DMS153 (cell line): ENCODE results near the gene RNF213.

ENCODE experiments used
- DNase-seq: peaks from one replicate; lab custom pipeline; 2025; lab: John Stamatoyannopoulos, UW

Gene RNF213

DNA sequence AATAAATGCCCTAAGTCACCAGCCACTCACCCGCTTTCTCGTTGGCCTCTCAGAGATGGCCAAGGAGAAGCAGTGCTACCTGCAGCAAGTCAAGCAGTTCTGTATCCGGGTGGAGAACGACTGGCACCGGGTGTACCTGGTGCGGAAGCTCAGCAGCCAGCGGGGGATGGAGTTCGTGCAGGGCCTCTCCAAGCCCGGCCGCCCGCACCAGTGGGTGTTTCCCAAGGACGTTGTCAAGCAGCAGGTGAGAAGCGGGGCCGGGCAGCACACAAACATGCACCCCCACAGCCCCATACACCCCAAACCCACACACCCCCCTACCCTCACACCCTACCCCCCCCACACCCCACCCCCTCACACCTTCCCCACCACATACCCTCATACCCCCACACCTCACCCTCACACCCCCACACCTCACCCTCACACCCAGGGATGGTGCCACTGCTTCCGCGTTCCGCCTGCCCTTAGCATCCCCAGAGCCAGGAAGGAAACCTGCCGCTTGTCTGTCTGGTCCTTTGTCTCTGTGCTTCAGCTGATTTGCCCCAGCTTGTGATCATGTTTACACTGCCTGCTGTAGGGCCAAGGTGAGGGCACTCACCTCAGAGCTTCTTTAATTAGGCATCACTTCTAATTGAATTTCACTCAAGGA, 112.4 kb downstream of the RNF213 start:
- no peak for DNase-seq

DNA sequence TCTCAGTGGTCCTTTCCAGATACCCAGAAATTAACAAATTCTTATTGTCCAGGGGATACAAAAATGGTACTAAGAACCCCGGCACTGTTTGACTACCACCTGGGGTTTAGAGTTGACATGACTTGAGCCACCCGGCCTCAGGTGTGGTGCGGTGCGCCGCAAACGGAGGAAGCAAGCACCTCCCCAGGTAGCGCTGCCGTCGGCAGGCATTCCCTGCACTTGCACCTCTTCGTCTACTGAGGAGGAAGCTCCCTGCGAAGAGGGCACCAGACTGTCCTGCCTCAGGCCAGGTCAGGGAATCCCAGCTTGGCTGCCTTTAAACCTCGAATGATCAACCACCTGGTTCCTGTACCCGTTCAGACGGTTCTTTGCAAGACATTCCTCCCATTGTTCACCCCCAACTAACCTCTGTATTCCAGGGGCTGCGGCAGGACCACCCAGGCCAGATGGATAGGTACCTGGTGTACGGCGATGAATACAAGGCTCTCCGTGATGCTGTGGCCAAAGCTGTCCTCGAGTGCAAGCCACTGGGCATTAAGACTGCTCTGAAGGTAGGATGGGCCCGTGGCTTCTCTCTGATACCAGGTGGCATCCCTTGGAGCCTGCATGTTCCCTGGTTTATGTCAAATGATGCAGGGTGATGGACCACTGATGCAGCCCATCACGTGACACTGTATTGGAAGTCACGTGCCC, 113.5 kb downstream of the RNF213 start:
- DNase-seq: no peak

DNA sequence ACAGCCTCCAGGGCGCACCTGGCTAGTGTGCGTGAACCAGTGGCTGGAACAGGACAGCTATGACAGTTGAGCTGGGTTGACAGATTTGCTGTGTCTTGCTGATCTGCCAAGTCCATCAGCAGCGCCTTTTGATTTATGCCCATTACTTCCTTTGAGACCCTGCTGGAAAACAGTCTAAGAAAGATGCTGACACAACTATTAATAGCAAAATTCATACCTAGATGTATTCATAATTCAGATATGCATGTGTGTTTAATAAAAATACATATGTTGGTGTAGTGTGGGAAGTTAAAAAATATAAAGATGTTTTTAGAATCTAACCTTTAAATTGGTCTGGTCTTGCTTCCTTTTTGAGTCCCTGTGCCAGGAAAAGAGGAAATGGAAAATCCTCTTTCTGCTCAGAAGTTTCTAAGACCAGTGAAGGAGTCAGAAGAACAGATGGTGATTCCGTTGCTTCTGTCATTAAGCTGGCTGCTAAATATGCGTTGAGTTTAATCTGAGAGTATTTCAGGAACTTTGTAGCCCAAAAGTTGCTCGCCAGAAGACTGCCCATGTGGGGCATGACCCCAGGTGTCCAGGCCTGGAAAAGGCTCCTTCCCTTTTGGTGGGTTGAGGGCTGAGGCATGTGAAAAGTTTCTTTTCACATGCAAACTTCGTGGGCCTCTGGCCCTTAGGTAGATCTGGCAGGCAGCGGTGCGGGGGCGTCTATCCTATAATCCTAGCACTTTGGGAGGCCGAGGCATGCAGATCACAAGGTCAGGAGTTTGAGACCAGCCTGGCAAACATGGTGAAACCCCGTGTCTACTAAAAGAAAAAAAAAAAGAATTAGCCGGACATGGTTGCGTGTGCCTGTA, 114.3 kb downstream of the RNF213 start:
- no peak for DNase-seq

GRCh38 chr17:80376531-80376930, 115.9 kb downstream of the RNF213 start:
- DNase-seq: no peak

DNA sequence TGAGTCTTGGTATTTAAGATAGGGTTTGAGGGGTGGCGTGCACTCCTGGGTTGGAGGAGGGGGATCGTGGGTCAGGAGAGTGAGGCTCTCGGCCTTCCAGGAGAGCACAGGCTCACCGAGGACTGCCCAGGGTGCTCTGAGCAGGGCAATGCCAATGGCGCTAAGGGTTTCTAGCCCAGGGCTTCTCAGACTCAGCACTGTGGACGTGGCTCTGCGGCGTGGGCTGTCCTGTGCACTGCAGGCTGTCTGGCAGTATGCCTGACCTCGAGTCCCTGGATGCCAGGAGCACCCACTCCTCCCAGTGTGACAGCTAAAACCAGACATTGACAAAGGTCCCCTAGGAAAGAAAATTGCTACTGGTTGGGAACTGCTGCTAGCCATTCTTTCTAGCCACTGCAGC, 117.1 kb downstream of the RNF213 start:
- no peak for DNase-seq

GRCh38 chr17:80379348-80379747, 118.7 kb downstream of the RNF213 start:
- no peak for DNase-seq

- no peak for DNase-seq
These were observed 119.4 kb downstream of the RNF213 start for GRCh38 chr17:80380068-80380467.

- no peak for DNase-seq
These were observed 119.9 kb downstream of the RNF213 start for GRCh38 chr17:80380555-80381002.

DNA sequence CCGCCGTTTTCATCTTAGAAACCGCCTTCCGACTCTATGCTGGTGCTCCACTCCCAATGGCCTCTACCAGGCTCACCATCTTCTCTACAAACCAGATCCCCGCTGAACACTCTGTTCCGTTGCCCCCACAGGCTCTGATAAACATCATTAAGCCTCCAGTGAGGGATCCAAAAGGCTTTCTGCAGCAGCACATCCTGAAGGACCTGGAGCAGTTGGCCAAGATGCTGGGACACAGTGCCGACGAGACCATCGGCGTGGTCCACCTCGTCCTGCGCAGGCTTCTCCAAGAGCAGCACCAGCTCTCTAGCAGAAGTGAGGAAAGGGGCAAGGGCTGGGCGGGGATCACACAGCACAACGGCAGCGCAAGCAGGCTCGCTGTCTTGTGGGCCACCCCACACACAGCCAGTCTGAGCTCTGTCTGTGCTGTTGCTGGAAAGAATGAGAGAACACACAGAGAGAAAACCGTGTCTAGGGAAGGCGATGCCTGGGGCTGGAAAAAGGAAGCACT, 120.8 kb downstream of the RNF213 start:
- DNase-seq: no peak

GRCh38 chr17:80382446-80382845, 121.8 kb downstream of the RNF213 start:
- DNase-seq: no peak

DNA sequence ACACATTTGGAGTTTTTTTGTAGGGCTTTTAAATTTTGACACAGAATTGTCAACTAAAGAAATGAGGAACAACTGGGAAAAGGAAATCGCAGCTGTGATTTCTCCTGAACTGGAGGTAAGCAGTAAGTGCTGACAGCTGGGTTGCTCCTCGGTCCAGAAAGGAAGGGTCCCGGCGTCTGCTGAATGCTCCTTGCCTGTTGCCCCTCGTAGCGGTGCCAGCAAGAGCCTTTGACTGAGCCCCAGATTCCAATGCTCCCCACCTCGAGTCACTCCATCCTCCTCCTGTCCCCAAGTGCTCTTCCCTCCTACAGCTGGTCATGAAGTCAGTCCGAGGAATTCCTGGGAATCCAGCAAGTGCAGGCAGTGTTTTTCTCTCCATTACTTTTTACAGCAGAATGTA, 122.3 kb downstream of the RNF213 start:
- DNase-seq: no peak

GRCh38 chr17:80384078-80384960, 123.7 kb downstream of the RNF213 start:
- DNase-seq: no peak

DNA sequence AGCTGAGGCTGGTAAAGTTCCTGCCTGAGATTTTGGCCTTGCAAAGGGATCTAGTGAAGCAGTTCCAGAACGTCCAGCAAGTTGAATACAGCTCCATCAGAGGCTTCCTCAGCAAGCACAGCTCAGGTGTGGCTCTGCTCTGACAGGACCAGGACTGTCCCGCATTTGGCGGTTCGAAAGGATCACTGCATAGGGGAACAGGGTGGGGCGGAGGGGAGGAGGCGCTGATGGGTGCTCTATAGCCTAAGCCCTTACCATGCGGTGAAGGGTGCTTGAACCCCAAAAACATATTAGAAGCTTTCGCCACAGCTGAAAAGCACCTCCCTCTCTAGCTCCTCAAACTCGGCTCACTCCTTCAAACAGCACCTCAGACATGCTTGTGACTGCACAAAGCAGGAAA, 124.4 kb downstream of the RNF213 start:
- no peak for DNase-seq

DNA sequence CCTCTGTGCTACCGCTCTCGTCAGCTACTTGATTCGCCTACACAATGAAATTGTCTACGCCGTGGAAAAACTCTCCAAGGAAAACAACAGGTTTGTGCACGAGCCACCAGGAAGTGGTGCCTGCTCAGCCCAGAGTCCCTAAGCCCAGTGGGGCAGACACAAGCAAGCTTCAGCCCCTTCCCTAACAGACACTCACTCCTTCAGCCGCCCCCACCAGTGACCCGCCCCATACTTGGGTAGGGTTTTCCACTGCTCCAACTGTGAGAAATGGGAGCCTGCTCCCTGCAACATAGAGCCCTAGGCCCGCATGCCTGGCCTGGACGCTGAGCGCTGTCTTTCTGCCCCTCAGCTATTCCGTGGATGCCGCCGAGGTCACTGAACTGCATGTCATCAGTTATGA, 125.7 kb downstream of the RNF213 start:
- no peak for DNase-seq

DNA sequence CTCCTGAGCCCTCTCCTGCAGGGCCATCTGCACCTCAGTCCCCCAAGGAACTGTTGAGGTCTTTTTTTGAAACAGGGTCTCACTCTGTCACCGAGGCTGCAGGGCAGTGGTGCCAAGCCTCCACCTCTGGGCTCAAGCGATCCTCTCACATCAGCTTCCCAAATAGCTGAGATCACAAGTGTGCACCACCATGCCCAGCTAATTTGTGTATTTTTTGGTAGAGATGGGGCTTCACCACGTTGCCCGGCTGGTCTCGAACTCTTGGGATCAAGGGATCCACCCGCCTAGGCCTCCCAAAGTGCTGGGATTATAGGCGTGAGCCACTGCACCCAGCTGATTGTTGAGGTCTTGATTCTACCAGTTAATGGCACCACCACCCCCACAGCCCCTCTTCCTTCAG, 126.4 kb downstream of the RNF213 start:
- no peak for DNase-seq

DNA sequence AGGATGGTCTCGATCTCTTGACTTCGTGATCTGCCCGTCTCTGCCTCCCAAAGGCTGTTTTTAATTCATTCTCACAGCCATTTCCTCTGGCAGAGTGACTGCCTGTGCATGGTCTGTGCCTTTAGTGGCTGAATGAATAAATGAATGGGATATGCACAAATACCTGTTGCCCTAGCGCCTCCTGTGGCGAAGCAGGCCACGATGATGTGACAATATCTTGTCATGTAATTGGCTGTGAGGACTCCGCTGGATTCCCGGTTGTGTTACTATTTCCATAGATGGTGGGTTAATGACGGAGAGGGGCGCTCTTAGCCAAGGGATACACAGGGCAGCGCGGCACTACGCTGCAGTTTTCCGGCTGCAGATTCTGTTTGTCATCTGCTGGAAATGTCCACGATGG, 127.5 kb downstream of the RNF213 start:
- DNase-seq: no peak

DNA sequence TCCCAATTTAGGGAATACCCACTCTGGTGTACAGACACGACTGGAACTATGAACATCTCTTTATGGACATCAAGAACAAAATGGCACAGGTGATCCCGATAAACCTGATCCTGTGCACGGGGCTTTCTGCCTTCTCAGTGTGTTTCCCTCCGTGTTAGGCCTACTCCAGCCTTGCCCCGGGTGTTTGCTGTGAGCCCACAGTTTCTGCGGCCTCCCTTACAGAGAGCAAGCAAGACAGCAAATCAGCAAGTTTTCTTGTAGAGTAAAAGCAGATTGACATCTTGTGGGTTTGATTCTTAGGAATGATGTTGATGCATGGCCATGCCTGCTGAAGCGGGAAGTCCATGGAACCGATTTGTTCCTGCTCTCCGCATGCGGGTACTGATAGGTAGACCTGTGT, 127.9 kb downstream of the RNF213 start:
- no peak for DNase-seq

DNA sequence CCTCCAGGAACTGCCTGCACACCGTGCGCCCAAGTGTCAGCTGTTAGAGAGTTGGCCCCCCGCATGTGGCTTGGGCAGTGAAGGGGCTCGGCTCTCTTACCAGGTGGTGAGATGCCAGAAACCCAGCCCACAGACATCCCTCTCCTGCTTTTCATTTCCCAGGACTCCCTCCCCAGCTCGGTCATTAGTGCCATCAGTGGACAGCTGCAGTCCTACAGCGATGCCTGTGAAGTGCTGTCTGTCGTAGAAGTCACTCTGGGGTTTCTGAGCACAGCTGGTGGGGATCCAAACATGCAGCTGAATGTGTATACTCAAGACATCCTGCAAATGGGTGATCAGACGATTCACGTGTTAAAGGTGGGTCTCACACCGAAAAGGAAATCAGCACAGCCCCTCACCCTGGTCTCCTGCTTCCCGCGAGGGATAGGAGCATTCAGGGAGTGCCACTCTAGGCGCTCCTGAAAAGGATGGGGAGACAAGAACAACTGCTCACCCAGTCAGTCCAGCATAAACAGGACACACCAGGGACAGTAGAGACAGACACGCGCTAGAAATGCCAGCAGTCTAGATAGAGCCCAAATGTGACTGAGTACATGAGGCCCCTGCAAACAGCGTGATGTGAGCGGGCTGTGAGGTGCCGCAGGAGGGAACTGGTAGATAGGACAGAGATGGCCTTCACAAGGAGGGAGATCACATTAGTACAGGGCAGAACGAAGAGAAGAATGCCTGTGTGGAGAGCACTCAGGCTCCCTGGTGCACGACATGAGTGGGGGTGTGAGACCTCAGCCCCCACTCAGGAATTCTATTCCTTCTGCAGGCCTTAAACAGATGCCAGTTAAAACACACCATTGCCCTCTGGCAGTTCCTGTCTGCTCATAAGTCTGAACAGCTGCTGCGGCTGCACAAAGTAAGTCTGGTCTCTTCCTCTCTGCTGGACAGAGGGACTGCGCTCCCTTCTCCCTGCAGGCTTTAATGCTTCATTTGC, 128.7 kb downstream of the RNF213 start:
- DNase-seq: no peak

DNA sequence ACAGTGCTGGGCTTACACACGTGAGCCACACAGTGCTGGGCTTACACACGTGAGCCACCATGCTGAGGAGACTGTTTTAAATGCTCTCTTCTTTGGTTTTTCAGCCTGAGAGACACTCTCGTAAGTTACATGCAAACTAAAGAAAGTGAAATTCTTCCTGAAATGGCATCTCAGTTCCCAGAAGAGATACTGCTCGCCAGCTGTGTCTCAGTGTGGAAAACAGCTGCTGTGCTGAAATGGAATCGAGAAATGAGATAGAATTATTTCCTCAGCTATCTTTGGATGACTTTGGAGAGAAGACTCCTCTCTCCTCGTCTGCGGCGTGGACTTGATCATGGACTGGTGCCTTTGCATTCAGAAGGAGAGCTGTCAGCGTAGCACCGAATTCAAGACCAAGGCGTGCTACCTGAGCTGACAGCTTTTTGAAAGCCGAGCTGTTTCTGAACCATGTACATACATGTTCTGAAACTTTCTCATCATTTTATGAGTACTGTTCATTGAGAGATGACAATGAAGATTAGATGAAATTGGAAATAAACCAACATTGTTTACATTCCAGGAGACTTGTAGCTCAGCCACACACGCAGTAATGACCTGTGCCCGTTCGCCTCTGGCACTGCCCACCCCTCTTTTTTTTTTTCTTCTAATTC, 132.7 kb downstream of the RNF213 start:
- no peak for DNase-seq

DNA sequence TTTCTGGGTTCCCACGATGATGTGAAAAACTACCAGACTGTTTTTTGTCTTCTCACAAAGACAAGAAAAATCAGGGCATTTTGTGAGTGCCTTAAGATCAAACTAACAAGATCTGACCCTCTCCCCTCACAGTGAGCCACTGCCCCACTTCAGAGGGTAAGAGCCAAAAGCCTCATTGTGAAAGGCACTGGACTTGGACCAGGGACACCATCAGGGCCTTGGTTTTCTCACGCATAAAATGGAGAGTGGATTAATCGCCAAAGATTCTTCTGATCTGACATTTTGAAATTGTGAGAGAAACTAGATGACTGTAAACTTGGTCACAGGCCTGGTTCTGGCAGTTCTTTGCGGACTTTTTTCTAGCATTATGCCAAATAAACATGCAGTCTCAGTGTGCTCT, 133.3 kb downstream of the RNF213 start:
- DNase-seq: no peak
